SK-N-SH (cell line): Measurements from ENCODE around the gene LMF1.

Experiments
- EP300 ChIP-seq, 2 experiments: IDR thresholded peaks; 2 replicates each; pipeline versions ENCODE4 v1.4.0 to v1.6.1; 2012; ENCODE audit warnings: borderline replicate concordance in 1 of 2, low read depth in 1 of 2, low read length in 1 of 2
- EZH2phosphoT487 ChIP-seq: fragments of 200-600 bp; sonication (generic); IDR thresholded peaks from 2 replicates; pipeline ENCODE4 v1.6.1; 2017; ENCODE audit warnings: low read depth, mixed run types, mild to moderate bottlenecking, antibody characterized with exemption, moderate library complexity, borderline replicate concordance
- JUND ChIP-seq: IDR thresholded peaks from 2 replicates; pipeline ENCODE4 v1.4.0; 2012
- MAX ChIP-seq: IDR thresholded peaks from 2 replicates; pipeline ENCODE4 v1.4.0; 2012; ENCODE audit warnings: low read depth
- POLR2AphosphoS5 ChIP-seq: IDR thresholded peaks from 2 replicates; pipeline ENCODE4 v1.6.1; 2012; ENCODE audit warnings: low read depth, low read length
- RAD21 ChIP-seq: IDR thresholded peaks from 2 replicates; pipeline ENCODE4 v1.6.1; 2012; ENCODE audit warnings: mild to moderate bottlenecking, low read length
- REST ChIP-seq: IDR thresholded peaks from 2 replicates; pipeline ENCODE4 v1.6.1; 2012; ENCODE audit warnings: mild to moderate bottlenecking, low read depth, low read length, moderate library complexity
- SIN3A ChIP-seq: IDR thresholded peaks from 2 replicates; pipeline ENCODE4 v1.6.1; 2012; ENCODE audit warnings: low read depth, mild to moderate bottlenecking, low read length, moderate library complexity, borderline replicate concordance
- TCF12 ChIP-seq: IDR thresholded peaks from 2 replicates; pipeline ENCODE4 v1.4.0; 2012
- TEAD4 ChIP-seq: IDR thresholded peaks from 2 replicates; pipeline ENCODE4 v1.4.0; 2012; ENCODE audit warnings: mild to moderate bottlenecking, borderline replicate concordance; ENCODE audit not compliant: insufficient read depth
- YY1 ChIP-seq: IDR thresholded peaks from 2 replicates; pipeline ENCODE4 v1.4.0; 2012; ENCODE audit warnings: low read depth, mild to moderate bottlenecking
- TF ChIP-seq, protein P1 (sequence below): fragments of 200-600 bp; sonication (generic); IDR thresholded peaks from 2 replicates; pipeline ENCODE4 v1.6.1; 2017; ENCODE audit warnings: antibody characterized with exemption, mild to moderate bottlenecking, moderate library complexity
- TF ChIP-seq, protein P2 (sequence below): IDR thresholded peaks from 2 replicates; pipeline ENCODE4; 2012
- TF ChIP-seq, protein P3 (sequence below): fragments of 150-350 bp; IDR thresholded peaks from 2 replicates; pipeline ENCODE4 v1.6.1; 2017; ENCODE audit warnings: antibody characterized with exemption, low read length, low read depth, borderline replicate concordance

- TF ChIP-seq TEAD4 (no peak), REST (no peak), RAD21 (no peak), SIN3A (no peak), POLR2AphosphoS5 (no peak), TCF12 (no peak), JUND (no peak), EP300 (IDR thresholded peaks at IDR 0.05; ENCODE audit: borderline replicate concordance in 1 of 2, low read depth in 1 of 2, low read length in 1 of 2) (no peak), MAX (no peak), YY1 (no peak), EZH2phosphoT487 (no peak)
- TF ChIP-seq, protein P1, sequence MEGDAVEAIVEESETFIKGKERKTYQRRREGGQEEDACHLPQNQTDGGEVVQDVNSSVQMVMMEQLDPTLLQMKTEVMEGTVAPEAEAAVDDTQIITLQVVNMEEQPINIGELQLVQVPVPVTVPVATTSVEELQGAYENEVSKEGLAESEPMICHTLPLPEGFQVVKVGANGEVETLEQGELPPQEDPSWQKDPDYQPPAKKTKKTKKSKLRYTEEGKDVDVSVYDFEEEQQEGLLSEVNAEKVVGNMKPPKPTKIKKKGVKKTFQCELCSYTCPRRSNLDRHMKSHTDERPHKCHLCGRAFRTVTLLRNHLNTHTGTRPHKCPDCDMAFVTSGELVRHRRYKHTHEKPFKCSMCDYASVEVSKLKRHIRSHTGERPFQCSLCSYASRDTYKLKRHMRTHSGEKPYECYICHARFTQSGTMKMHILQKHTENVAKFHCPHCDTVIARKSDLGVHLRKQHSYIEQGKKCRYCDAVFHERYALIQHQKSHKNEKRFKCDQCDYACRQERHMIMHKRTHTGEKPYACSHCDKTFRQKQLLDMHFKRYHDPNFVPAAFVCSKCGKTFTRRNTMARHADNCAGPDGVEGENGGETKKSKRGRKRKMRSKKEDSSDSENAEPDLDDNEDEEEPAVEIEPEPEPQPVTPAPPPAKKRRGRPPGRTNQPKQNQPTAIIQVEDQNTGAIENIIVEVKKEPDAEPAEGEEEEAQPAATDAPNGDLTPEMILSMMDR, result no peak
- TF ChIP-seq, protein P2, sequence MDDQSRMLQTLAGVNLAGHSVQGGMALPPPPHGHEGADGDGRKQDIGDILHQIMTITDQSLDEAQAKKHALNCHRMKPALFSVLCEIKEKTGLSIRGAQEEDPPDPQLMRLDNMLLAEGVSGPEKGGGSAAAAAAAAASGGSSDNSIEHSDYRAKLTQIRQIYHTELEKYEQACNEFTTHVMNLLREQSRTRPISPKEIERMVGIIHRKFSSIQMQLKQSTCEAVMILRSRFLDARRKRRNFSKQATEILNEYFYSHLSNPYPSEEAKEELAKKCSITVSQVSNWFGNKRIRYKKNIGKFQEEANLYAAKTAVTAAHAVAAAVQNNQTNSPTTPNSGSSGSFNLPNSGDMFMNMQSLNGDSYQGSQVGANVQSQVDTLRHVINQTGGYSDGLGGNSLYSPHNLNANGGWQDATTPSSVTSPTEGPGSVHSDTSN, result no peak
- TF ChIP-seq, protein P3, sequence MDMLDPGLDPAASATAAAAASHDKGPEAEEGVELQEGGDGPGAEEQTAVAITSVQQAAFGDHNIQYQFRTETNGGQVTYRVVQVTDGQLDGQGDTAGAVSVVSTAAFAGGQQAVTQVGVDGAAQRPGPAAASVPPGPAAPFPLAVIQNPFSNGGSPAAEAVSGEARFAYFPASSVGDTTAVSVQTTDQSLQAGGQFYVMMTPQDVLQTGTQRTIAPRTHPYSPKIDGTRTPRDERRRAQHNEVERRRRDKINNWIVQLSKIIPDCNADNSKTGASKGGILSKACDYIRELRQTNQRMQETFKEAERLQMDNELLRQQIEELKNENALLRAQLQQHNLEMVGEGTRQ, result no peak
Measured at GRCh38 chr16:899683-900060, 71.1 kb downstream of the LMF1 start.
